Activated naive CD8-positive, alpha-beta T cell treated with anti-CD3 and anti-CD28 coated beads, Interleukin-2, amount 10 ng/mL, durations not matched to agents 7 days and 5 days (primary cell): ENCODE measurements around the gene C19orf81. TPM values are rescaled to one million over a fixed set of nuclear protein-coding genes. Genes with fewer than 3 reads are reported as not detected.

Experiments
- ATAC-seq: fragments of 150-1000 bp; cut with Tn5 transposase; one replicate; pipeline ENCODE4 v1.10.0; 2021; ENCODE audit warnings: low read depth, moderate library complexity
- POLR2A ChIA-PET: fragments of 350-600 bp; sonication (Branson Sonifier 250); formaldehyde crosslinking; loops from one replicate; lab custom pipeline; 2021; ENCODE audit warnings: antibody characterized with exemption; lab: Charles Lee
- DNase-seq: peaks from one replicate; pipeline ENCODE4 v3.0.0; 2021
- H3K27ac Mint-ChIP-seq: one replicate; pipeline ENCODE4 v1.8.0; 2022; ENCODE audit warnings: mild to moderate bottlenecking, mixed read lengths
- H3K27me3 Mint-ChIP-seq: one replicate; pipeline ENCODE4 v1.8.0; 2022; ENCODE audit warnings: mild to moderate bottlenecking, moderate library complexity, mixed read lengths
- H3K36me3 Mint-ChIP-seq: one replicate; pipeline ENCODE4 v1.8.0; 2021; ENCODE audit warnings: mild to moderate bottlenecking, mixed read lengths
- H3K4me1 Mint-ChIP-seq: one replicate; pipeline ENCODE4 v1.8.0; 2021; ENCODE audit warnings: mixed read lengths
- H3K4me3 Mint-ChIP-seq: one replicate; pipeline ENCODE4 v1.8.0; 2022; ENCODE audit warnings: mild to moderate bottlenecking, moderate library complexity, mixed read lengths
- H3K9me3 Mint-ChIP-seq: one replicate; pipeline ENCODE4 v1.8.0; 2021; ENCODE audit warnings: mixed read lengths
- total RNA-seq, 2 experiments: library from RNA; stranded (reverse); gene quantifications; one replicate each; pipeline ENCODE4 v1.2.3, GENCODE V29; 2021

Gene C19orf81
- total RNA-seq, 2 experiments from 2014 or later, result 0.75 to 2.0 TPM

DNA sequence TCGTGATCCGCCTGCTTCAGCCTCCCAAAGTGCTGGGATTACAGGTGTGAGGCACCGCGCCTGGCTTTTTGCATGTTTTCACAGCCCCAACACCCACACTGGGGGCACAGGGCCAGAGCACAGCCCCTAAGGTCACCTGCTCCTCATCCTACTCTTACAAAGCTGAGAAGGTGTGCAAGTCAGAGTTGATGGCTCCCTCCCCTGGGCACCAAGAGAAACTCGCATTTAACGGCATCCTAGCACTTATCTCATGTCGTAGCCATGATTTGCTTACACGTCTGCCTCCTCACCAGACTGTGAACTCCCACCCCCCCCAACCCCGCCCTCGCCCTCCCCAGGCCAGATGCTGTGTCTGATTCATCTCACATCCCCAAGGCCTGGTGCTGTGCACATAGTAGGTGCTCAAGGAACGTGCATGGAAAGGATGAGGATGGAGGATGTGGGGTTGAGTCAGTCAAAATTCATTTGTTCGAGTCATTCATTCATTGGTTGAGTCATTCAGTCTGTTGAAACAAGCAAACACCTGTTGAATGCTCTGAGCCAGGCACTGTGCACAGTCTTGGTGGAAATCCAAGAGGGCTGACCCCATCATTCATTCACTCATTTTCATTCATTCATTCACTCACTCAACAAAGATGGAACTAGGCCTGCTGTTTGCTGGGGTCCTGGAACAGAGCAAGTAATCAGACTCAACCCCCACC is 59.1 kb downstream of the C19orf81 start:
- ATAC-seq (no peak), DNase-seq (no peak)
- H3K4me3 Mint-ChIP-seq, result no peak overlapping the region
- peaks cover 17% of the 10 kb centered on the region for H3K27me3 Mint-ChIP-seq
- no peaks in the 10 kb centered on the region for H3K36me3 Mint-ChIP-seq
- peaks cover 8% of the 10 kb centered on the region for H3K4me1 Mint-ChIP-seq
- no peaks in the 10 kb centered on the region for H3K9me3 Mint-ChIP-seq
- POLR2A ChIA-PET, result interaction anchor here (0.6 kb wide), 1 partner anchor 98 kb away, joined by 3 read pairs; no protein-coding TSS in a partner anchor
- no peak overlapping the region for H3K27ac Mint-ChIP-seq

Other genes with a start within 250 kb of the C19orf81 start
- under 1 TPM in 1 of 2 experiments, not detected in 1; 0.42 TPM for gene SPIB, start 230.5 kb upstream of the C19orf81 start, total RNA-seq
- gene MYBPC2, start 216.6 kb upstream of the C19orf81 start, total RNA-seq, result under 1 TPM in 1 of 2 experiments, not detected in 1; 0.14 TPM
- gene EMC10, start 172.9 kb upstream of the C19orf81 start, total RNA-seq, result 10 to 100 TPM; 56.0 to 60.7 TPM
- gene GARIN5A, start 172.6 kb upstream of the C19orf81 start, total RNA-seq, result under 1 TPM; 0.50 to 0.57 TPM
- gene JOSD2, start 138.3 kb upstream of the C19orf81 start, total RNA-seq, result 10 to 100 TPM; 31.5 to 37.3 TPM
- gene ASPDH, start 135.5 kb upstream of the C19orf81 start, total RNA-seq, result not detected
- not detected for gene LRRC4B, start 81.0 kb upstream of the C19orf81 start, total RNA-seq
- under 1 TPM; 0.17 TPM for gene SYT3, start 9.6 kb upstream of the C19orf81 start, total RNA-seq
- gene SHANK1, start 70.4 kb downstream of the C19orf81 start, total RNA-seq, result not detected
- gene CLEC11A, start 73.9 kb downstream of the C19orf81 start, total RNA-seq, result 1 to 10 TPM; 2.4 to 2.7 TPM
- not detected for gene GPR32, start 121.0 kb downstream of the C19orf81 start, total RNA-seq
- gene ACP4, start 141.0 kb downstream of the C19orf81 start, total RNA-seq, result not detected
- gene KLK1, start 174.3 kb downstream of the C19orf81 start, total RNA-seq, result 1 to 10 TPM; 1.4 to 2.7 TPM
- gene KLK15, start 184.1 kb downstream of the C19orf81 start, total RNA-seq, result not detected
- gene KLK3, start 205.5 kb downstream of the C19orf81 start, total RNA-seq, result not detected
- under 1 TPM in 1 of 2 experiments, not detected in 1; 0.44 TPM for gene KLK2, start 224.0 kb downstream of the C19orf81 start, total RNA-seq